Activated T-helper 1 cell treated with anti-CD3 and anti-CD28 coated beads, Interleukin-12 subunit alpha, Interleukin-12 subunit beta, Interleukin-2, Interleukin-4 antibody, amounts not matched to agents 30 ng/mL and 10 ng/mL and 1 ng/mL, durations not matched to agents 14 hours and 24 hours and 36 hours (primary cell): ENCODE measurements around the gene CHRDL2. TPM values are rescaled to one million over a fixed set of nuclear protein-coding genes. Genes with fewer than 3 reads are reported as not detected.

ENCODE experiments used
- DNase-seq: peaks from one replicate; pipeline ENCODE4 v3.0.0; 2021; ENCODE audit warnings: low spot score
- H3K27ac Mint-ChIP-seq: one replicate; pipeline ENCODE4 v1.8.0; 2021; ENCODE audit warnings: mild to moderate bottlenecking, mixed read lengths
- H3K27me3 Mint-ChIP-seq: one replicate; pipeline ENCODE4 v1.8.0; 2022; ENCODE audit warnings: mild to moderate bottlenecking, moderate library complexity, mixed read lengths; ENCODE audit not compliant: insufficient read depth
- H3K36me3 Mint-ChIP-seq: one replicate; pipeline ENCODE4 v1.8.0; 2021; ENCODE audit warnings: low read depth, mixed read lengths
- H3K4me1 Mint-ChIP-seq: one replicate; pipeline ENCODE4 v1.8.0; 2021; ENCODE audit warnings: low read depth, mixed read lengths
- H3K4me3 Mint-ChIP-seq: one replicate; pipeline ENCODE4 v1.8.0; 2021; ENCODE audit warnings: mild to moderate bottlenecking, moderate library complexity, mixed read lengths
- H3K9me3 Mint-ChIP-seq: one replicate; pipeline ENCODE4 v1.8.0; 2021; ENCODE audit warnings: mixed read lengths
- intact Hi-C: fragments of 100-400 bp; cut with micrococcal nuclease; formaldehyde crosslinking; loops from one replicate; pipeline ENCODE4 v1.15.1; 2024
- total RNA-seq: library from RNA; stranded (reverse); gene quantifications from 2 replicates; pipeline ENCODE4 v1.2.3, GENCODE V29; 2022

CHRDL2 gene
- total RNA-seq, 1 donor from 2014 or later = not detected

- Mint-ChIP-seq H3K4me1 (no peaks in the 10 kb centered on the region), H3K4me3 (no peak overlapping the region), H3K9me3 (no peaks in the 10 kb centered on the region), H3K36me3 (no peaks in the 10 kb centered on the region), H3K27me3 (peaks cover 28% of the 10 kb centered on the region), H3K27ac (no peak overlapping the region)
- intact Hi-C loops = no loop called here
- DNase-seq = no peak
Observed at GRCh38 chr11:74683941-74684481, 47.2 kb downstream of the CHRDL2 start.

- Mint-ChIP-seq H3K36me3 (no peaks in the 10 kb centered on the region), H3K4me1 (no peaks in the 10 kb centered on the region), H3K27me3 (peaks cover 28% of the 10 kb centered on the region), H3K4me3 (no peak overlapping the region), H3K9me3 (no peaks in the 10 kb centered on the region), H3K27ac (no peak overlapping the region)
- DNase-seq = no peak
- intact Hi-C loops = no loop called here
Observed at GRCh38 chr11:74683279-74683871, 47.9 kb downstream of the CHRDL2 start.

GRCh38 chr11:74682731-74683278 is 48.4 kb downstream of the CHRDL2 start:
- DNase-seq = no peak
- Mint-ChIP-seq H3K27me3 (peaks cover 28% of the 10 kb centered on the region), H3K36me3 (no peaks in the 10 kb centered on the region), H3K27ac (no peak overlapping the region), H3K4me3 (no peak overlapping the region), H3K4me1 (no peaks in the 10 kb centered on the region), H3K9me3 (no peaks in the 10 kb centered on the region)
- intact Hi-C loops = no loop called here

- H3K9me3 Mint-ChIP-seq = no peaks in the 10 kb centered on the region
- H3K4me1 Mint-ChIP-seq = no peaks in the 10 kb centered on the region
- no peak overlapping the region for H3K4me3 Mint-ChIP-seq
- no peaks in the 10 kb centered on the region for H3K36me3 Mint-ChIP-seq
- DNase-seq = no peak
- H3K27ac Mint-ChIP-seq = no peak overlapping the region
- peaks cover 28% of the 10 kb centered on the region for H3K27me3 Mint-ChIP-seq
- intact Hi-C loops = no loop called here
Observed at GRCh38 chr11:74681686-74682651, 49.3 kb downstream of the CHRDL2 start.

- Mint-ChIP-seq H3K9me3 (no peaks in the 10 kb centered on the region), H3K27me3 (peaks cover 28% of the 10 kb centered on the region), H3K36me3 (no peaks in the 10 kb centered on the region), H3K4me1 (no peaks in the 10 kb centered on the region), H3K27ac (no peak overlapping the region), H3K4me3 (no peak overlapping the region)
- intact Hi-C loops = no loop called here
- no peak for DNase-seq
Observed at GRCh38 chr11:74680703-74681531, 50.3 kb downstream of the CHRDL2 start.

- no peaks in the 10 kb centered on the region for H3K4me1 Mint-ChIP-seq
- intact Hi-C loops = no loop called here
- H3K36me3 Mint-ChIP-seq = no peaks in the 10 kb centered on the region
- no peaks in the 10 kb centered on the region for H3K9me3 Mint-ChIP-seq
- no peak for DNase-seq
- H3K4me3 Mint-ChIP-seq = no peak overlapping the region
- H3K27me3 Mint-ChIP-seq = peaks cover 28% of the 10 kb centered on the region
- no peak overlapping the region for H3K27ac Mint-ChIP-seq
Observed at GRCh38 chr11:74680035-74680671, 51.1 kb downstream of the CHRDL2 start.

GRCh38 chr11:74679513-74679865 is 51.7 kb downstream of the CHRDL2 start:
- no peak overlapping the region for H3K4me3 Mint-ChIP-seq
- intact Hi-C loops = no loop called here
- no peaks in the 10 kb centered on the region for H3K9me3 Mint-ChIP-seq
- H3K27ac Mint-ChIP-seq = no peak overlapping the region
- peaks cover 28% of the 10 kb centered on the region for H3K27me3 Mint-ChIP-seq
- H3K4me1 Mint-ChIP-seq = no peaks in the 10 kb centered on the region
- no peaks in the 10 kb centered on the region for H3K36me3 Mint-ChIP-seq
- DNase-seq = no peak

GRCh38 chr11:74678591-74679512 is 52.4 kb downstream of the CHRDL2 start:
- intact Hi-C loops = no loop called here
- Mint-ChIP-seq H3K27me3 (peaks cover 21% of the 10 kb centered on the region), H3K36me3 (no peaks in the 10 kb centered on the region), H3K27ac (no peak overlapping the region), H3K4me3 (no peak overlapping the region), H3K9me3 (no peaks in the 10 kb centered on the region), H3K4me1 (no peaks in the 10 kb centered on the region)
- no peak for DNase-seq

- H3K27ac Mint-ChIP-seq = no peak overlapping the region
- no peaks in the 10 kb centered on the region for H3K4me1 Mint-ChIP-seq
- peaks cover 18% of the 10 kb centered on the region for H3K27me3 Mint-ChIP-seq
- intact Hi-C loops = no loop called here
- no peaks in the 10 kb centered on the region for H3K36me3 Mint-ChIP-seq
- no peaks in the 10 kb centered on the region for H3K9me3 Mint-ChIP-seq
- DNase-seq = no peak
- H3K4me3 Mint-ChIP-seq = no peak overlapping the region
Observed at GRCh38 chr11:74678041-74678440, 53.2 kb downstream of the CHRDL2 start.

- no peak for DNase-seq
- H3K27ac Mint-ChIP-seq = no peak overlapping the region
- intact Hi-C loops = no loop called here
- H3K27me3 Mint-ChIP-seq = peaks cover 12% of the 10 kb centered on the region
- no peak overlapping the region for H3K4me3 Mint-ChIP-seq
- no peaks in the 10 kb centered on the region for H3K4me1 Mint-ChIP-seq
- H3K9me3 Mint-ChIP-seq = no peaks in the 10 kb centered on the region
- H3K36me3 Mint-ChIP-seq = no peaks in the 10 kb centered on the region
Observed at GRCh38 chr11:74677131-74677530, 54.1 kb downstream of the CHRDL2 start.

GRCh38 chr11:74676596-74676995 is 54.6 kb downstream of the CHRDL2 start:
- Mint-ChIP-seq H3K27ac (no peak overlapping the region), H3K36me3 (no peaks in the 10 kb centered on the region)

More at GRCh38 chr11:74676596-74676995, 54.6 kb downstream of the CHRDL2 start:
- H3K4me1 Mint-ChIP-seq = no peaks in the 10 kb centered on the region
- no peaks in the 10 kb centered on the region for H3K9me3 Mint-ChIP-seq
- H3K27me3 Mint-ChIP-seq = peaks cover 9% of the 10 kb centered on the region
- intact Hi-C loops = no loop called here
- no peak for DNase-seq
- H3K4me3 Mint-ChIP-seq = no peak overlapping the region
